Neutrophil (primary cell): Measurements from ENCODE around the gene CPM.

Experiments
- H3K27ac ChIP-seq: fragments of 200-600 bp; sonication (generic); 2 replicates; pipeline ENCODE4 v1.5.1; 2016; ENCODE audit warnings: mild to moderate bottlenecking, moderate library complexity
- H3K27me3 ChIP-seq: fragments of 200-600 bp; sonication (generic); 2 replicates; pipeline ENCODE4 v1.6.0; 2016; ENCODE audit warnings: mild to moderate bottlenecking
- H3K36me3 ChIP-seq: fragments of 200-600 bp; sonication (generic); 2 replicates; pipeline ENCODE4 v1.5.1; 2017
- H3K4me1 ChIP-seq, 2 experiments: fragments of 200-600 bp in 1 of 2; sonication (generic) in 1 of 2; 1 replicate in 1 of 2; 2 replicates in 1 of 2; pipeline versions ENCODE4 v1.5.1 to v1.6.1; 2013 to 2016; ENCODE audit warnings: low read depth in 1 of 2, low read length in 1 of 2, mild to moderate bottlenecking in 1 of 2, moderate library complexity in 1 of 2; ENCODE audit not compliant: control insufficient read depth in 1 of 2, insufficient read depth in 1 of 2
- H3K4me3 ChIP-seq, 2 experiments: fragments of 200-600 bp in 1 of 2; sonication (generic) in 1 of 2; 1 replicate in 1 of 2; 2 replicates in 1 of 2; pipeline ENCODE4 v1.5.1; 2013 to 2016; ENCODE audit warnings: low read depth in 1 of 2, low read length in 1 of 2, mild to moderate bottlenecking in 1 of 2, moderate library complexity in 1 of 2
- H3K9me3 ChIP-seq: fragments of 200-600 bp; sonication (generic); 2 replicates; pipeline ENCODE4 v1.5.1; 2016
- TF ChIP-seq, protein P1 (sequence below): fragments of 200-600 bp; sonication (generic); IDR thresholded peaks from 2 replicates; pipeline ENCODE4 v1.5.1; 2016; ENCODE audit warnings: antibody characterized with exemption

The CPM gene

DNA sequence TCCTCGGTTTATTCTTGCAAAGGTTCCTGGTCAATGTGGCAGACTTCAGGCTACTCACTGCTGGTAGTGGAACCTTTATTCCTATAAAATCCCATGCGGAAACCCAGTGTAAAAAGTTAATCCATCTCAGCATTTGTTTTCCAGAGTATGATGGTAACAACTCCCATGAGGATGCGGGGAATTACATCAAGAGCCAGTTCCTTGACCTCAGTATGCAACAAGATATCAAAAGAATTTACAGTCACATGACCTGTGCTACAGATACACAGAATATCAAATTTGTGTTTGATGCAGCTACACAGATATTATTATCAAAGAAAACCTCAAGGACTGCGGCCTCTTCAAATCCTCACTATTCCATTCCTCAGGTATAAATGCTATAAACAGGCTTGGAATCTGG is 19.3 kb downstream of the CPM start:
- H3K27ac ChIP-seq: no peak overlapping the region
- H3K27me3 ChIP-seq: no peaks in the 10 kb centered on the region
- TF ChIP-seq, protein P1, sequence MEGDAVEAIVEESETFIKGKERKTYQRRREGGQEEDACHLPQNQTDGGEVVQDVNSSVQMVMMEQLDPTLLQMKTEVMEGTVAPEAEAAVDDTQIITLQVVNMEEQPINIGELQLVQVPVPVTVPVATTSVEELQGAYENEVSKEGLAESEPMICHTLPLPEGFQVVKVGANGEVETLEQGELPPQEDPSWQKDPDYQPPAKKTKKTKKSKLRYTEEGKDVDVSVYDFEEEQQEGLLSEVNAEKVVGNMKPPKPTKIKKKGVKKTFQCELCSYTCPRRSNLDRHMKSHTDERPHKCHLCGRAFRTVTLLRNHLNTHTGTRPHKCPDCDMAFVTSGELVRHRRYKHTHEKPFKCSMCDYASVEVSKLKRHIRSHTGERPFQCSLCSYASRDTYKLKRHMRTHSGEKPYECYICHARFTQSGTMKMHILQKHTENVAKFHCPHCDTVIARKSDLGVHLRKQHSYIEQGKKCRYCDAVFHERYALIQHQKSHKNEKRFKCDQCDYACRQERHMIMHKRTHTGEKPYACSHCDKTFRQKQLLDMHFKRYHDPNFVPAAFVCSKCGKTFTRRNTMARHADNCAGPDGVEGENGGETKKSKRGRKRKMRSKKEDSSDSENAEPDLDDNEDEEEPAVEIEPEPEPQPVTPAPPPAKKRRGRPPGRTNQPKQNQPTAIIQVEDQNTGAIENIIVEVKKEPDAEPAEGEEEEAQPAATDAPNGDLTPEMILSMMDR: no peak
- H3K4me3 ChIP-seq: no peak overlapping the region
- no peaks in the 10 kb centered on the region for H3K4me1 ChIP-seq
- H3K36me3 ChIP-seq: no peaks in the 10 kb centered on the region
- H3K9me3 ChIP-seq: no peaks in the 10 kb centered on the region

DNA sequence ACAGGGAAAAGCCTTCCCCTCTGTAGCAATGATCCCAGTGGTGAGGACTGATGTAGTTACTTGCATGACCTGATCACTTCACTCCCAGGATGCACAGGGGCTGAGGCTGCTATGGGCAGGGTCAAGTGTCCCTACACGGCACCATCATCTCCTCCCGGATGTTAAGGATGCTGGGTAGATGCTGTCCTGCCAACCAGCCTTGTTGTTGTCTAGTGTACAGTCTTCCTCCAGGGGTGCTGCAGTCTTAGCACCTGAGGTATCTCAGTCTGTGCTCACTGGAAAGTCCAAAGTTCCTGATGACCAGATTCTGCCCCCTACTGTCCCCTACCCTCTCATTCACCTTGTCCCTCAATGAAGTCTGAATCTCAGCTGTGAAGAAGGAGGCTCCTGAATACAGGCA is 20.1 kb downstream of the CPM start:
- H3K36me3 ChIP-seq: no peaks in the 10 kb centered on the region
- no peak overlapping the region for H3K27ac ChIP-seq
- H3K4me1 ChIP-seq: no peaks in the 10 kb centered on the region
- H3K27me3 ChIP-seq: no peaks in the 10 kb centered on the region
- TF ChIP-seq, protein P1: no peak
- H3K4me3 ChIP-seq: no peak overlapping the region
- no peaks in the 10 kb centered on the region for H3K9me3 ChIP-seq

DNA sequence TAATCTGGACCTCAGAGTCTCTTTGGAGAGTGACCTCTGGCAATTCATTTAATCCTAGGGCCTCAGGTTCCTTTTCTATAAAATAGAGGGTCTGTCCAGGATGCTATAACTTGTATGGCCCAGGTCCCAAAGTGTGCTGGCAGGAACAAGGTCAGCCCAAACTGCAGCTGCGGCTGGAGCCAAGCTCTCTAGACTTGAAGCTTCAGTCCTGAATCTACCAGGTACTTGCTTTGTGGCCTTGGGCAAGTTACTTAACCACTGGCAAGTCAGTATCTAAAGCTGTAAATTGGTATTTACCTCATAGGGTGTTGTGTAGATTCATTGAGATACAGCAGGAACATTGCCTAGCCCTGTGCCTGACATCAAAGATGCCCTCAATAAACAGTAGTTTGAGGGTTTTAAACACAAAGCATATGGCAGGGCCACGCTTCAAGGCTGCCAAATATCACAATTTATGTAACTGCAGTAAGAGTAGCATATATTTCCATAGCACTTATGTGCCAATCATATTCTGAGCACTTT is 21.7 kb downstream of the CPM start:
- H3K27me3 ChIP-seq: no peaks in the 10 kb centered on the region
- no peak overlapping the region for H3K4me3 ChIP-seq
- no peaks in the 10 kb centered on the region for H3K9me3 ChIP-seq
- TF ChIP-seq, protein P1: no peak
- H3K36me3 ChIP-seq: no peaks in the 10 kb centered on the region
- no peak overlapping the region for H3K27ac ChIP-seq
- no peaks in the 10 kb centered on the region for H3K4me1 ChIP-seq

DNA sequence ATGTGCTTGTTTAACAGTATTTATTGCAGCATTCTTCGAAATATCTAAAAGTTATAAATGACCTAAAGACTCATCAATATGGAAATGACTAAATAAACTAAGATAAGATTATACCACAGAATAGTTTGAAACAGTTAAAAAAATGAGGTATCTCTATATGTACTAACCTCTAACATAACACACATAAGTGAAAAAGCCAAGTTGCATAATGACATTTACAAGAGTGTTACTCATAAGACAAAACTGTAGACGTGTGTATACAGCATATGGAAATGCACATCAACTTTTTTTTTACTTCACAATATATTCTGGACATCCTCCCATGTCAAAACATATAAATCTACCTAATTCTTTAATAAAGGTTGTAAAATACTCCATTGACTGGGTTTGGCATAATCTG is 22.8 kb downstream of the CPM start:
- no peak overlapping the region for H3K27ac ChIP-seq
- TF ChIP-seq, protein P1: no peak
- H3K36me3 ChIP-seq: no peaks in the 10 kb centered on the region
- H3K27me3 ChIP-seq: no peaks in the 10 kb centered on the region
- no peaks in the 10 kb centered on the region for H3K4me1 ChIP-seq
- H3K4me3 ChIP-seq: no peak overlapping the region
- H3K9me3 ChIP-seq: no peaks in the 10 kb centered on the region

DNA sequence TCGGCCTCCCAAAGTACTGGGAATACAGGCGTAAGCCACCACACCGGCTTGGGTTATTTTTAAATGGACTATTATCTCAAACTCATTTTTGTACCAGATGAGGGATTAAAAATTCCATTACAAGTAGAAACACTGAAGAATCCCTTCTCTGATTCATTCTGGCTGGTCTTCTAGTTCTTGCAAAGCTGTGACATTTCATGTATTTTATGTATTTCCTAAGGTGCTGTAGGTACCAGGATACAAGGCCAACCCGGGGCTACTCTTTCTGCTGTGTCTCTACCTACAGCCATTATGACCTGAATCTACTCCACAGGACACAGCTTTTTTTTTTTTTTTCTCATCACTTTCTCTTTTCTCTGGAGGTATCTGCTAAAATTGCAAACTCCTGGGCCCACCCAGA is 24.9 kb downstream of the CPM start:
- TF ChIP-seq, protein P1: no peak
- no peak overlapping the region for H3K27ac ChIP-seq

DNA sequence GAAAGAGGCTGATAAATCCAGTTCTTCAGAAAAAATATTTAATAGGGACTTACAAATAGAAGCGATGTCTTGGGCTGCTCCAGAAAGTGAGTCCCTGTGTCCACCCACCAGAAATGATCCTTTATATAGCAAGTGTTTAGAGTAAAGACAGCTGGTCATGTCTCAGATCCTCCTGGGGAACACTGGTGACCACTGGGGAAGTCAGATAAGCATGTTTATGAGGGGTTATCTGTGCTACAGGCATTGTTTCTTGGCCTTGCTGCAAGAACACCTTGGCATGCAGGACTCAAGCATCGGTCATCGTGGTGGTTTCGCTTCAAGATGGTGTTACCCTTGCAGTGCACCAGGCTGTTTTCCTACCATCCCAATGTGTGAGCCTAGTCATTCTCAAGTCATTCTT is 27.2 kb downstream of the CPM start:
- TF ChIP-seq, protein P1: no peak
- Histone ChIP-seq H3K4me1 (peaks cover 0 to 6% of the 10 kb centered on the region in 2 experiments), H3K9me3 (no peaks in the 10 kb centered on the region), H3K27ac (no peak overlapping the region), H3K27me3 (no peaks in the 10 kb centered on the region), H3K36me3 (no peaks in the 10 kb centered on the region), H3K4me3 (no peak overlapping the region)

More for the DNA sequence above, 24.9 kb downstream of the CPM start:
- Histone ChIP-seq H3K9me3 (no peaks in the 10 kb centered on the region), H3K27me3 (no peaks in the 10 kb centered on the region), H3K4me3 (no peak overlapping the region), H3K36me3 (no peaks in the 10 kb centered on the region), H3K4me1 (peaks cover 0 to 6% of the 10 kb centered on the region in 2 experiments)
